Measurements from ENCODE around the gene SLC26A11. TPM values are rescaled to one million over a fixed set of nuclear protein-coding genes. Genes with fewer than 3 reads are reported as not detected.

The SLC26A11 gene
- total RNA-seq, 1 donor: 12.7 TPM

DNA sequence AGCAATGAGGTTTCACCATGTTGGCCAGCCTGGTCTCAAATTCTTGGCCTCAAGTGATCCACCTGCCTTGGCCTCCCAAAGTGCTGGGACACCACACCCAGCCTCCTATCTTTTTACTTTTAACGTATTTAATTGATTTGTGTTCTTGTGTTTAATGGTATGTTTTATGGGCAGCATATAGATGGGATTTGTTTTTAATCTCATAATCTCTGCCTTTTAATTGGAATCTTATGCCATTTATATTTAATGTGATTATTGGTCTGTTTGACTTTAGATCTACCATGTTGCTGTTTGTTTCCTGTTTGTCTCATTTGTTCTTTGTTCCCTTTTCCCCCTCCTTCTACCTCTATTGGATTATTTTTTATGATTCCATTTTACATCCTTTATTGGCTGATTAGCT is 12.2 kb downstream of the SLC26A11 start:
- no peaks in the 10 kb centered on the region for H3K9me3 ChIP-seq (ENCODE audit: low read depth, low read length)
- H3K27ac ChIP-seq (ENCODE audit: low read depth, low read length): no peak overlapping the region
- TF ChIP-seq, protein P1, sequence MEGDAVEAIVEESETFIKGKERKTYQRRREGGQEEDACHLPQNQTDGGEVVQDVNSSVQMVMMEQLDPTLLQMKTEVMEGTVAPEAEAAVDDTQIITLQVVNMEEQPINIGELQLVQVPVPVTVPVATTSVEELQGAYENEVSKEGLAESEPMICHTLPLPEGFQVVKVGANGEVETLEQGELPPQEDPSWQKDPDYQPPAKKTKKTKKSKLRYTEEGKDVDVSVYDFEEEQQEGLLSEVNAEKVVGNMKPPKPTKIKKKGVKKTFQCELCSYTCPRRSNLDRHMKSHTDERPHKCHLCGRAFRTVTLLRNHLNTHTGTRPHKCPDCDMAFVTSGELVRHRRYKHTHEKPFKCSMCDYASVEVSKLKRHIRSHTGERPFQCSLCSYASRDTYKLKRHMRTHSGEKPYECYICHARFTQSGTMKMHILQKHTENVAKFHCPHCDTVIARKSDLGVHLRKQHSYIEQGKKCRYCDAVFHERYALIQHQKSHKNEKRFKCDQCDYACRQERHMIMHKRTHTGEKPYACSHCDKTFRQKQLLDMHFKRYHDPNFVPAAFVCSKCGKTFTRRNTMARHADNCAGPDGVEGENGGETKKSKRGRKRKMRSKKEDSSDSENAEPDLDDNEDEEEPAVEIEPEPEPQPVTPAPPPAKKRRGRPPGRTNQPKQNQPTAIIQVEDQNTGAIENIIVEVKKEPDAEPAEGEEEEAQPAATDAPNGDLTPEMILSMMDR (IDR thresholded peaks at IDR 0.05; ENCODE audit: extremely low read depth, low read depth, low read length): no peak
- H3K4me2 ChIP-seq (ENCODE audit: insufficient read depth, low read length): no peak overlapping the region
- no peaks in the 10 kb centered on the region for H4K20me1 ChIP-seq (ENCODE audit: insufficient read depth, low read length)
- H3K36me3 ChIP-seq (ENCODE audit: insufficient read depth, low read length): peaks cover 19% of the 10 kb centered on the region
- no peak overlapping the region for H2AFZ ChIP-seq (ENCODE audit: low read length)
- DNase-seq (ENCODE audit: insufficient read length, low spot score, missing footprints): no peak
- no peaks in the 10 kb centered on the region for H3K79me2 ChIP-seq (ENCODE audit: insufficient read depth, low read length)
- H3K27me3 ChIP-seq (ENCODE audit: insufficient read depth, low read length): no peaks in the 10 kb centered on the region
- H3K4me3 ChIP-seq (ENCODE audit: insufficient read depth, low read length): no peak overlapping the region
- no peaks in the 10 kb centered on the region for H3K4me1 ChIP-seq (ENCODE audit: insufficient read depth, low read length)

DNA sequence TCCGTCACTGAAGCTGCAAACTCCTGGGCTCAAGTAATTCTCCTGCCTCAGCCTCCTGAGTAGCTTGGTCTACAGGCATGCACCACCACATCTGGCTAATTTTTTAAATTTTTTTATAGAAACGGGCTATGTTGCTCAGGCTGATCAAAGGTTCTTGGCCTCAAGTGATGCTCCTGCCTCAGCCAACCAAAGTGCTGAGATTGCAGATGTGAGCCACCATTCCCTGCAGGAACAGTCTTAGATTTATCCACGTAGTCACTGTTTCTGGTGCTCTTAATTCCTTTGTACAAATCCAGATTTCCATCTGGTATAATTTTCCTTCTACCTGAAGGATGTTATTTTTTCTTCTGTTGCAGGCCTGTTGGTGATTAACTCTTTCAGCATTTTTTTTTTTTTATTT is 13.0 kb downstream of the SLC26A11 start:
- Histone ChIP-seq H3K4me2 (ENCODE audit: insufficient read depth, low read length) (no peak overlapping the region), H3K36me3 (ENCODE audit: insufficient read depth, low read length) (peaks cover 19% of the 10 kb centered on the region), H3K4me1 (ENCODE audit: insufficient read depth, low read length) (no peaks in the 10 kb centered on the region), H3K27me3 (ENCODE audit: insufficient read depth, low read length) (no peaks in the 10 kb centered on the region), H3K4me3 (ENCODE audit: insufficient read depth, low read length) (no peak overlapping the region), H3K27ac (ENCODE audit: low read depth, low read length) (no peak overlapping the region), H4K20me1 (ENCODE audit: insufficient read depth, low read length) (no peaks in the 10 kb centered on the region), H3K9me3 (ENCODE audit: low read depth, low read length) (no peaks in the 10 kb centered on the region), H2AFZ (ENCODE audit: low read length) (no peak overlapping the region), H3K79me2 (ENCODE audit: insufficient read depth, low read length) (no peaks in the 10 kb centered on the region)
- no peak for DNase-seq (ENCODE audit: insufficient read length, low spot score, missing footprints)
- TF ChIP-seq, protein P1 (IDR thresholded peaks at IDR 0.05; ENCODE audit: extremely low read depth, low read depth, low read length): no peak

DNA sequence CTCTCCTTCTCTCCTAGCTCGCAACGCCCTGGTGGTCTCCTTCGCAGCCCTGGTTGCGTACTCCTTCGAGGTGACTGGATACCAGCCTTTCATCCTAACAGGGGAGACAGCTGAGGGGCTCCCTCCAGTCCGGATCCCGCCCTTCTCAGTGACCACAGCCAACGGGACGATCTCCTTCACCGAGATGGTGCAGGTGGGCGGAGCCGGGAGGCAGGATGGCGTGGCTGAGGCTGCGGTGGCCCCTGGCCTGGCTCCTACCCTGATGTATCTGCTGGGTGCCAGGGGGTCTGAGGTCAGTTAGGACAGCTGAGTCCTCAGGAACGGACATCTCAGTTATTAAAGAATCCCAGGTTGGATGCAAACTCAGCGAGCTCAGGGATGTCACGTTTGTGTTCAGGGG is 16.7 kb downstream of the SLC26A11 start:
- no peak overlapping the region for H3K4me3 ChIP-seq (ENCODE audit: insufficient read depth, low read length)
- no peak overlapping the region for H2AFZ ChIP-seq (ENCODE audit: low read length)
- no peak overlapping the region for H3K4me2 ChIP-seq (ENCODE audit: insufficient read depth, low read length)
- no peaks in the 10 kb centered on the region for H3K27me3 ChIP-seq (ENCODE audit: insufficient read depth, low read length)
- H3K27ac ChIP-seq (ENCODE audit: low read depth, low read length): no peak overlapping the region
- TF ChIP-seq, protein P1 (IDR thresholded peaks at IDR 0.05; ENCODE audit: extremely low read depth, low read depth, low read length): no peak
- H3K9me3 ChIP-seq (ENCODE audit: low read depth, low read length): no peaks in the 10 kb centered on the region
- no peaks in the 10 kb centered on the region for H4K20me1 ChIP-seq (ENCODE audit: insufficient read depth, low read length)
- no peaks in the 10 kb centered on the region for H3K4me1 ChIP-seq (ENCODE audit: insufficient read depth, low read length)
- no peak for DNase-seq (ENCODE audit: insufficient read length, low spot score, missing footprints)
- no peaks in the 10 kb centered on the region for H3K79me2 ChIP-seq (ENCODE audit: insufficient read depth, low read length)
- peaks cover 16% of the 10 kb centered on the region for H3K36me3 ChIP-seq (ENCODE audit: insufficient read depth, low read length)

DNA sequence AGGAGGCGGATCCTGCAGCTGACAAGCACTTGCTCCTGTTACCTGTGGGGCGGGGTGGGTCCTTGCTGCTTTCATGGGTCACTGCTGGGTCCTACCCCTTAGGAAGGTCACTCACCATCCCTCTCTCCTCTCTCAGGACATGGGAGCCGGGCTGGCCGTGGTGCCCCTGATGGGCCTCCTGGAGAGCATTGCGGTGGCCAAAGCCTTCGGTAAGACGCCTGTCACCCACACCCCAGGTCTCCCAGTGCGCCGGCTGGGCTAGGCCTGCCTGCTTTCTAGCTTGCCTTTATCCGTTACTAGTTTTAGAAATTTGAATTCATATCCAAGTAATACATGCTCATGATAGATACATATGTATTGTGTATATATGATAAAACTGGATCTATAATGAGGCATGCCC is 17.2 kb downstream of the SLC26A11 start:
- Histone ChIP-seq H3K27ac (ENCODE audit: low read depth, low read length) (no peak overlapping the region), H3K4me3 (ENCODE audit: insufficient read depth, low read length) (no peak overlapping the region), H3K4me2 (ENCODE audit: insufficient read depth, low read length) (no peak overlapping the region), H3K27me3 (ENCODE audit: insufficient read depth, low read length) (no peaks in the 10 kb centered on the region), H3K36me3 (ENCODE audit: insufficient read depth, low read length) (peaks cover 12% of the 10 kb centered on the region), H3K9me3 (ENCODE audit: low read depth, low read length) (no peaks in the 10 kb centered on the region), H4K20me1 (ENCODE audit: insufficient read depth, low read length) (no peaks in the 10 kb centered on the region), H3K4me1 (ENCODE audit: insufficient read depth, low read length) (no peaks in the 10 kb centered on the region), H3K79me2 (ENCODE audit: insufficient read depth, low read length) (no peaks in the 10 kb centered on the region), H2AFZ (ENCODE audit: low read length) (no peak overlapping the region)
- TF ChIP-seq, protein P1 (IDR thresholded peaks at IDR 0.05; ENCODE audit: extremely low read depth, low read depth, low read length): no peak
- DNase-seq (ENCODE audit: insufficient read length, low spot score, missing footprints): peak; percentile 61
